UCSD-AML1 (cell line): ENCODE measurements around the gene SMLR1.

Source experiments
- DNase-seq: peaks from one replicate; lab custom pipeline; 2025; ENCODE audit not compliant: unreplicated experiment; lab: John Stamatoyannopoulos, UW

Gene SMLR1

DNA sequence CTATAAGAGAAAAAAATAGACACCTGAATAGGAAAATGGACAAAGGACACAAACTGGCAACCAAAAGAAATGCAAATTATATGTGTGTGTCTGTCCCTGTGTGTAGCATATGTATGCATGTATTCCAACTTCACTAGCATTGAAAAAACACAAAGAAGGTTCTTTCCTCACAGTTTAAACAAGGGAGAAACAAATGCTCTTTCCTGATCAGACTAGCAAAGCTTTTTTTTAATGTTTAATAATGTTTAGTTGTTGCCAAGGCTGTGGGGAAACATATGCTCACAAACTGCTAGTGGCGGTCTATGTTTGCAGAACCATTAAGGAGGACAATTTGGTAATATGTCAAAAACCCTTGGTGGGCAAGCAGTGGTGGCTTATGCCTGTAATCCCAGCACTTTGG is 22.4 kb downstream of the SMLR1 start:
- no peak for DNase-seq

DNA sequence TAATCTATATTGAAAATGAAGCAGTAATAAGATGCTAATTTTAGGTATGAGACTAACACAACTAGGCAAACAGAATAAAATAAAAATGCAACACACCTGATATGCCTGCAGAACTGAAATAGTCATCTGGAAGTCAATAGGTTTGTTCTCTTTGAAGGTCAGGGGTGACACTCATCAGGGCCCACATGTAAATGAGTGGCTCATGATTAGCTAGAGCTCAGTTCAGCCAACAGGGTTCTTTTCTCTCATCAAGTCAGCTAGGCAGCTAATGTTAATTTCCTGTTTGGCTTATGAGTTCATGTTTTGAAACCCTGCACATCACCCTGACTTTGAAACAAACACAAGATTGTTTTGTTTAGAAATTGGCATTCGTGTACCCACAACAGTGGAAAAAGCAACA is 23.8 kb downstream of the SMLR1 start:
- DNase-seq, result no peak

DNA sequence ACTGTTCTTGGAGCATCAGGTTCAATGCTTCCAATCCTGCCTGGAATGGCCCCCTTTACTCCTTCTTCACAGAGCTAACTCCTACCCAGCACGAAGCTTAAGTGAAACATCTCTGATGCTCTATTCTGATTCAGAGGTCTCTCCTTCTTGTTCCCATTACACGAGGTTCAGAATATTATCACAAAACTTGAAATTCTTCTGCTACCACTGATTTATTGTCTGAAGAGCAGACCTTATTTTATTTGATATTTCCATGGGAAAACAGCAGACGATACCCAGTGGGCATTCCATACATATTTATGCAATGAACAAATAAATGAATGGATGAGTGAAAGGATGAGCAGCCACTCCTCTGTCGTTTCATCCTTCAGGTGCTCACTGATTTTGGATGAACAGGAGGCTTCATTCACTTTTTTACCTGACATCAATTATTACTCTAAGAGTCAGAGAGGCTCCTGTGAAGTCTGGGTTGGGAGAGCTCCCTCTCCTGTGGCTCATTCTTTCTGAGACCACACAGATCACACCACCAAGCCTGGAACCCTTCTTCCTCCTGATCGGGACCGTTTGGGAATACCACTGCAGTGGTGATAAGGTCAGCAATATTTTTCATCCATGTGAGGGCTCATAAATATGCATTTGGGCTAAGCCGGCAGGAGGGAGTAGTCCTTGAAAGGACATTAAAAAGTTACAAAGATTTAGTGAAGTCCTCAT is 25.8 kb downstream of the SMLR1 start:
- no peak for DNase-seq

DNA sequence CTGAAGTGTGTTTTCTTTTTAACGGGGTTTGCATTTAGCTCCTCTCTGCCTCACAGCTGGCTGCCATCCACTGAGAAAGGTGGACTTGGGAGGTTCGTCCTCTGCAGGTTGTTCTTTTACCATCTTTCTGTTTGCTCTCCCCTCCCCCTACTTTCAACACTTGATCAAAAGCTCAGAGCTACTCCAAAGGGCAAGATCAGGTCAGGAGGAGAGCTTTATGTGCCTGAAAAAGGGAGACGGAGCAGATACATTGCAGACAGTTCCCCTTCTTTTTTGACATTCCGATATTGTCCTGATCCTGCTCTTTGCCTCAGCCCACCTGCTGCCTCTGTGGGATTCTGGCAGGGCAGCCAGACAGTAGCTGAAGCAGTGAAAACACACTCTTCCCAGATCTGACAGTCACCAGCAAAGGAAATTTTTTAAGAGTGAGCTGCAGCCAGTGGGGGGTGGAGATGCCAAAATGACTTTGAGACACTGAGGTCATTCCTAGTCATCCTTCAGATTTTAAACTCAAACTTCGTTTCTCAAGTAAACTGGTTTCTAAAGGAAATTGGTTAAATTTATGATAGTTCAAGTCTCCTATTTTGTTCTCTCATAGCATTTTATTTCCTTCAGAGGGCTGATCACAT is 26.5 kb downstream of the SMLR1 start:
- no peak for DNase-seq

DNA sequence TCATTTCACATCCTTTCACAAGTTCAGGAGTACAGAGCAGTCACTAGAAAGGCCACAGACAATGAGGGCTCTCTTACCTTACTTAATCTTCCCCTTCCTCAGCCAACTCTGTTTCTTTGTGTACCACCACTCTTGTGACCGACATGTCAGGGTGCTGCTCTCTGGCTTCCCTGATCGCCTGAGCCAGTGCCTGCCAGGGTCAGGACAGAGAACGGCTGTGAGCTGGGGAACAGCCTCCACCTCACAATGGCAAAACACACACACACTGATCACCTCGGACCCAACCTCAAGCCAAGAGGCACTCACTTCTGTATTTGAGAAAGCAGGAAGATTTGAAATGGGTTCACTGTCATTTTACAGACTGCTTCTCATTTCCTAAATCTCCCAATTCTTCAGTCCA is 30.8 kb downstream of the SMLR1 start:
- no peak for DNase-seq

DNA sequence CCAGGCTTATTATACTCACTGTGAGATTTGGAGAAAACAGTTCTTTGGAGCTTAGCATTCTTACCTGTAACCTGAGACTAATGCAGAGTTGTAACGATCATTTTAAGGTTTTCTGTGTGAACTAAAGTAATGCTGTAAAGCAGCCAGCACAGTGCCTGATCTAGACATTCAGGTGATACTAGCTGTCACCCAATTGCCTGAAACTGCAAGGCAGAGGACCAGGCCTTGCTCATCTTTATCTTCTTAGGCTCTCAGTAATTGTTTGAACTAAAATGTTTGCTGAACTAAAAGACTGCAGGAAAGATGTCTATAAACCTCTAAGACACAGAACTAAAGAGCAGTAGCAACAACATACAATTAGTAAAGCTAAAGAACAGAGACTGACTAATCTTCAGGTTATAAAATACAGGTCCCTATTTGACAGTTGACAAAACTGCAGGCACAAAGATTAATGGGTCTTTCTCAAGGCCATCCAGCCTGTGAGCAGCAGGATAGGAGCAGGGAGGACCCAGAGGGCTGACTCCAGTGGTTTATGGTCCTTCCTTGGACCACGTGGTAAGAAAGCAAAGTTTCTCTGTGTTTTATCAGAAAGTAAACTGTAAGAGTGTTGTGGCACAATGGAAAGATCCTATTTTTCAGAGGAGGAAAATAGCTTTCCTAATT is 31.4 kb downstream of the SMLR1 start:
- no peak for DNase-seq

DNA sequence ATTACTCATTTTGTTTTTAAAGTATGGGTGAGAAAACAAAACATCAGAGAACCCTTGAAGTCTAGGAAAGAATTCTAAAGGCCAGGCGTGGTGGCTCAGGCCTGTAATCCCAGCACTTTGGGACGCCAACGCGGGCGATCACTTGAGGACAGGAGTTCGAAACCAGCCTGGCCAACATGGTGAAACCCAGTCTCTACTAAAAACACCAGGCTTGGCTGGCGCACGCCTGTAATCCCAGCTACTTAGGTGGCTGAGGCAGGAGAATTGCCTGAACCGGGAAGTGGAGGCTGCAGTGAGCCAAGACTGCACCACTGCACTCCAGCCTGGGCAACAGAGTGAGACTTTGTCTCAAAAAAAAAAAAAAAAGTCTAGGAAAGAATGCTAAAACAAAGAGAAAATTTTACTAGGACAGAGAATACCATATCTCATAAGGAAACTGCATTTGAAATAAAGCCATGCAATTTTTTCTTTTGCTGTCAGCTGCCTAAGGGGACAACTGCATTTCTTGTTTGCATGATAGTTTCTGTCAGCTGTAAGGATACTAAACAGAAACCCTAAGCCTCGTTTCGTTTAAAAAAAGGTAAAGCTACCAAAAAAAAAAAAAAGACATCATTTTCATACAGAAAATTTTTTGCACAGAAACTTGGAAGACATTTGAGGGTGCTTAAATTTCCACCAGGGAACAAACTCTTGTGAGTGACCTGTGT is 32.1 kb downstream of the SMLR1 start:
- DNase-seq, result no peak

DNA sequence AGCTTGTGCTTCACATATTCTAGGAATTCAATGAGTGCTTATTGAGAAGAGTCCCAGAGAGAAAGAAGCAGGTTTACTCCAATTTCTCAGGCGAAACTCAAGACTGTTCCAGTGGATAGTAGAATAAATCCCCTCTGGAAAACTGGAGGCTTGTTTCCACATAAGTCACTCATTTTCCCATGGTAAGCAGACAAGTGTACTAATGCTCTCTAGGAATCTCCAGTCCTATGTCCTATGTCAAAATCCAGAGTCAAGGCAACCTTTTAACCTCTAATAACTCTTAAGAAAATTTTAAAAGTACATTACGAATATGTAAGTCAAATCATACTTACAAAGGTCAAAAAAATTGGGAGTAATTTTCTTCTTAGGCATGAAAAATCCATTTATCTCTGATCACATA is 35.2 kb downstream of the SMLR1 start:
- no peak for DNase-seq

DNA sequence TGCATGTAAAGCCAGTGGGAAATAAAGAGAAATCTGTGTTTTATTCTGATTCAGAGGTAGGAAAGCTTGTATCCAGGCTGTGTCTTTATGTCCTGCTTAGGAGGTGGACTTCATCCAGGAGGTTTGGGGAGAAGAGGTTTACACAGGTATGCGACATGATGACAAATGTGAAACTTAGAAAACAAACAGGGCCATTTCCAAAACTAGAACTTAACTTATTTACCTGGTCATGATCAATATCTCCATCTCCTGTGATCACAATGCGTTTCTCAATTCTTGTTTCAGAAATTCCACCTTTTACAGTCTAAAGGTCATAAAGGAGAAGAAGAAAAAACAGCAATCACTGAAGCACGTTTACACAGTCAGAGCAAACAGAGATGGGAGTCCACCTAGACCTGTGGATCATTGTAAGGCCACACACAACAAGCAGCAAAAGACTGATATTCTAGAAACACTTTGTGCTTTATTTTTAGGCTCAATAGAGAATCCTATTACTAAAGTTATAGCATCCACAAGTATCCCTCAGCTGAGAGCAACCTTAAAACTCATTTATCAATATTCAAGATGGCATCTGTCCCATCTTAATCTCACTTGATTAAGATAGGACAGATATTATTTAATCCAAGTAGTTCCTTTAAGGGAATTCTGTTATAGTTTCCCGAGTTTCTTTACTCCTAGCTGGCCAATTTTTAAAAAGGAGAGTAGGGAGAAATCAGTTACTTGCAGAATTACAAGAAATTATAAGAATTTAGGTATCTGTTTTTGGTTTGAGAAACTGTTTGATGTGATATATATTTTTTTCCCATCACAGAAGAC is 36.4 kb downstream of the SMLR1 start:
- DNase-seq, result no peak

DNA sequence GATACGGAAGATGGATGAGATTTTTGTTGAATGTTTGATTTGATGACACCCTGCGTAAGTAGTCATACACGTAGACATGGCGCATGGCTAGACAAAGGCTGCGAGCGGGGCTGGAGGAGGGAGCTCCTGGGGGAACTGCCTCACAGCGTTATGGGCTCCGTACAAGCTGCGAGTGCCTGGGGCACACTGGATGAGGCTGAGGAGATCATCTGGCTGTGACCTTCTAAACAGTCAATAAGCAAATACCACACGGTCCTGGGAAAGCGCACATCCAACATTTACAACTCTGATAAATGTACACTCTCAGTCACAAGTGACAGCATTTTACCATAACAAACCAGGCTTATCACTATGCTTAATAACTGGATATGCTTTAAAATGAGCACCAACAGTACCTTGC is 37.1 kb downstream of the SMLR1 start:
- DNase-seq, result no peak

DNA sequence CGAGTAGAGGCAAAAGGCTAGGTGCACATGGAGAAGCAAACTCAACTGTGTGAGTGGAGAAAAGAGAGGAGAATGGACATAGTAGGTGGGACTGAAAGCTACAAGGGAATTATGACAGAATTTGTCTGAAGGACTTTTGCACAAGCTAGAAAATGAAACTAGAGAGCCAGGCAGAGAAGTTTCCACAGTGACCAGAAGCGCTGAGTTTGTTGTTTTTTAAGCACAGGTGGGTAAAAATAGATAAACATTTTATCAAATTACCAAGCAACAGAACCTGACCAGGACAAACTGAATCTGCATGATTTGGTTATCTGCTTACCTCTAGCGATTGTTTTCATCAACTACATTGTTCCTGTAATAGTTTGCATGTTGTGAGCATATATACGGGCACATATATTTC is 38.6 kb downstream of the SMLR1 start:
- DNase-seq, result no peak

DNA sequence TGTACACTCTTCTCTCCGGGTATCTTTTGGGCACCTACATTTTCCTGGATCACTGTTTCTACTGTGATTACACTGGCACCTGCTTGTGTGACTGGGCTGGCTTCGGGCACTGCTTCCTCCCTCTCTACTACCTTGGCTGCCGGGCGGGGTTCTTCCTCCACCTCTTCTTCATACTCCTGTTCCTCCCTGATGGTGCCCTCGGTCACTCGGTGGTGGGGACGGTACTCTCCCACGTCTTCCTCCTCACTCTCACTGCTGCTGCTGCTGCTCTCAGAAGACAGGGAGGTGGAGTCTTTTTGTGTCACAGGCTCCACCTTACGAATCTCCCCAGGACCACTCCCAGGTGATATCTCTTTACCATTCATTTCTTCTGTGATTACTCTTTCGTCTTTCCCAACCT is 42.5 kb downstream of the SMLR1 start:
- no peak for DNase-seq

DNA sequence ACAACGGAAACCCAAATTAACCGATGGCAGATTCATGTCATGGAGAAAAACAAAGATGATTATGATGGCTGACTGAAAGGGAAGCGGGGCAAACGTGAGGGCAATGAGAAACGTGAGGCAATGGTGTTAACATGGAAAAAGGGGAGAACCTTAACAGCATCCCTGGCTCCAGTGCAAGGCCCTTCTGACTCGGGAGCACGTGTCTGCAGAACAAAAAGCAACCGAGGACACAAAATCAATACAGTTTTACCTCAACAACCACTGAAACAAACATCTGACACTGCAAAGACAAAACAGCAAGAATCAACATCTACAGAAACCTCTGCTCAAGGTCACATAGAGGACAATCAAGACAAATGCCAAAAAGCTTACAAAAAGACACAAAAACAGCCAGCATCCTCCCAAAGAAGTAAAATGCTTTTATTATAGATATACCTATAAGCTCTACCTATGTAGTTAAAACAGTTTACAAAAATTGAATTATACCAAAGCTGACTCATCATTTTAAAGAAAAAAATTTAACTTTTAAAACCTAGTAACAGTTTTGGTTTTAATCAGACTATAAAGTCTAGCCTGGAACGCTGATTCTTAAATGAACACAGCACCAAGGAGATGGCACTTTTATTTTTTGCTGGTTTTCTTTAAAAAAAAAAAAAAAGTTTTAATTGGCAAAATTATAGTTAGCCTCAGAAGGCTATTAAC is 43.1 kb downstream of the SMLR1 start:
- no peak for DNase-seq

DNA sequence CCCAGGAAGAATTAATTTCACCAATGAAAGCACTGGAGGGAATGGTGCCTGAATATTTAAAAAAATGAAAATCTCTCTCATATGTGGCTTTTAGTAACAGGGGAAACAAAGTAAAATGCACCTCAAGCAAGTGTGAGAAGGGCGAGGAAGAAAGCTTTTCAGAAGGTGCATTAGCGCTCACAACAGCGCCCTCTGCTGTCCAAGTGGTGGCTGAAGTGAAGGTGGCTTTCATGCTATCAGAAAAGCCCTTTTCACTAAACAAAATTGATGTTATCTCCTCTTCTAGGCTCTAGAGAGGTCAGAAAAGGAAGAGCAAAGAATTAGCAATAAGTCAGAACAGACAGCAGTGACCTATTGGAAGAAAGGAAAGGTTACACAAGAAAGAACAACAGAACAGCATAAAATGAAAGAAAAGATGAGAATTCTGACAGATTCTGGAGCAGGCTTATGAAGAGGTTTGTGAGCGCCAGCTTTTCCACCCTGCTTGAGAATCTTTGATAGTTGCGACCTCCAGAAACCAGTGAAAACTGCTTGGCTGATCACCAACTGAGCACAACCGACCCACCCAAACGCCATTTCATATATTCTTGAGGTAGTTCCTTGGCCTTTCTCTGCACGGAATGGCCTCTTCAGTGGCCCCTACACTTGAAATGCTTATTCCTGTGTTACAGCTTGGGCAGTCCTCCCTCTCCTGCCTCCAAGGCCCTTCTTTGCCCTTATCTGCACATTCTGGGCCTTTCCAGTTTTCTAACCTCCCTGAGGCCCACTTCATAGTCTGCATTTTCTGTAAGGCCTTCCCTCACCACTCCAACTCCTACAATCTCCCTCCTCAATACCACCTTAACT is 45.3 kb downstream of the SMLR1 start:
- DNase-seq, result peak; percentile 53

DNA sequence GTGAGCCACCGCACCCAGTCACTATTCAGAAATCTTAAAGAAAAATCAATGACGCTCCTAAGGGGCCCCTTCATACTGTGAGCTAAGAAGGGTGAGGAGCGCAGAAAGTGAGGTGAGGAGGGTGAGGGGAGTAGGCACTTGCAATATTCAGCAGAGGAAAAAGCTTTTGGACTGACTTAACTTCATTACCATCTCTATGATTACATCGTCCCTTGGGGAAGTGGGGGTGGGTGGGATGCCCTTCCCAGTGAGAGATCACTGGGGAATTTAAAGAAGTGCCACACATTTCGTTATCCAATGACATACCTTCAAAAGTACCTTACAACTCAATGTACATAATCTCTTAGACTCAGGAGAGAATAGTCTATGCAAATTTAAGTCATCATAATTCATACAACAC is 46.5 kb downstream of the SMLR1 start:
- DNase-seq, result no peak

DNA sequence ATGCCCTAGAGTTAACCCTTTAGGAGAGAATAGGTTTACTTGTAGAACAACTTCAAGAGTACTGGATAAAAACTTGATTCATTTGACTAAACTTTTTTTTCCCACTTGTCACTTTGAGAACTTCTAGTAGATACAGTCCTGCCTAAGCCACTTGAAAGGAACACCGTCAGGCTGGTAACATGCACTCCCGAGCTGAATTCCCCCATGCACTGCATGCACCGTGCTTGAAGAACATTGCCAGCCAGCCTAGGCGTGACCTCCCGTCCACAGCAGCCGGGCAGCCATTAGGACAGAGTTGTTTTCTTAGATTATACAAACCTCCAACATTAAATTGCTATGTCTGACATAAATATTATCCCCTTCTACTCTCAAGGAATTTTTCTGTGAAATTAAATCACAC is 52.6 kb downstream of the SMLR1 start:
- DNase-seq, result no peak

DNA sequence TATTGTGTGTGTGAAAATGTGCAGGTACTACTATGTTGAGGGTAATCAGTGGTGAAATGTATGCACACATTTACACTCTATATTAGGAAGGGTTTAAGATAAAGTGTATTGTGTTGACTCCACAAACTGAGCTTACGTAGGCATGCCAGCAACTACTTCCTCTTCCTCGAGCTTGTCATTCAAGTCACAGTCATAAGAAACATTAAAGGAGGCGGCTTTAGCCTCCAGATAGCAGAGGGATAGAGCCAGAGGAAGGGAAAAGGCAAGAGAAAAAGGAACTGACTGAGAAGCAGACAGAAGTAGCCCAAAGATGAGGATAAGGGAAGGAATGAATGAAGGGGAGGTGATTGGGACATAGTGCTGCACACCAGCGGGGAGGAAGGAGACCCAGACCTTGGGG is 55.2 kb downstream of the SMLR1 start:
- DNase-seq, result no peak

DNA sequence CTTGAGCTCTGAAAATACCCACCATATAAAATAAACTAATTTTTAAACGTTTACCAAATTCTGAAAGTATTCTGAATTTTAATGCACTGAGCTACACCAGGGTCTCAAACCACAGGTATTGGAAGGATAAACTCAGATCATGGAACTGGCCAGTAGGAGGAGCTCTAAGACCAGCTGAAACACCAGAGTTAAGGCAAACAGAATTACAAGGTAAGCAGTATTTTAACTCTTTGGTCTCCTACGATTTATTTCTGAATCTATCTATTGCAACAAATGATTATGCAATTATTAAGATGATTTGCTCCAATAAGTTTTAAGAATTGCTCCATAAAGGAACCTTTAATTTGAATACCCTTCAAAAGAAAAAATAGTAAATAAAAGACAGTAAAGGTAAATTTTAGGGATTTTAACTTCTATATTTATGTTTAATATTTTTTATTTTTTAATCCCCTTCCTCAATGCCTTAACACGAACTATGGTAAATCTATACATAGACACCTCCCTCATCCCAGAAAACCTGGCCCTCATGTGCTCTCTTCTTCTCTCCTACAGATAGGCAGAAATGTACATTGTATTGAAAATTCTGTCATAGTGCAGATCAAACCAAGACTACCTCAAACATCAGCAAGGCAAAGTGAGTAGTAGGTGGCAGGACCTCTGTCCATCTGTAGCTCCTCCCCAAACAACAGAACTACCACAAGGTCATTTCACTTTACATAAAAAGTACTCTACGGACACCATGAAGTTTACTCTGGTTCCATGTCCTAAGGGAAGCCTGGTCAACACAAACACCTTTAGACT is 58.4 kb downstream of the SMLR1 start:
- DNase-seq, result peak; percentile 12
